ENCODE measurements around the gene EIF3D. TPM values are rescaled to one million over a fixed set of nuclear protein-coding genes. Genes with fewer than 3 reads are reported as not detected.
"Not testable (repeated sequence)": the region's sequence is repeated elsewhere in the genome, so short reads cannot be mapped to it uniquely, and the experiment has no call there.

EIF3D gene
- total RNA-seq, 1 donor = 336 TPM

DNA sequence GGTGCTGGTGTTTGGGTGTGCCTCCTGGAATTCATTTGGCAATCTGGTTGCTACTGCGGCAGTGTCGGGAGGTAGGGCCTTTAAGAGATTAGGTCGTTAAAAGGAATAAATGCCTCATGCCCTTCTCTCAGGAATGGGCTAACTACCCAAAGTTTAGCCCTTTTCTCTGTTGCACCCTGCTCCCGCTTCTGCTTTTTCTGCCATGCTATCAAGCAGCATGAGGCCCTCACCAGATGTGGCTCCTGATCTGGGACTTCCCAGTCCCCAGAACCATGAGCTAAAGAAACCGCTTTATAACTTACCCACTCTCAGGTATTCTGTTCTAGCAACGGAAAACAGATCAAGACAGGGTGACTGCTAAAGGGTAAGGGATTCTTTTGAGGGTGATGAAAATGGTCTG, 6.3 kb downstream of the EIF3D start:
- no peak for DNase-seq (ENCODE audit: low read depth)
- no peak overlapping the region for H3K4me3 ChIP-seq (ENCODE audit: low read depth, low read length)
- TF ChIP-seq CTCF (IDR thresholded peaks at IDR 0.05; ENCODE audit: insufficient read depth, low read length) = no peak

- TF ChIP-seq CTCF (IDR thresholded peaks at IDR 0.05; ENCODE audit: insufficient read depth, low read length) = no peak
- no peak for DNase-seq (ENCODE audit: low read depth)
These were observed 8.5 kb downstream of the EIF3D start for GRCh38 chr22:36520423-36520822.

DNA sequence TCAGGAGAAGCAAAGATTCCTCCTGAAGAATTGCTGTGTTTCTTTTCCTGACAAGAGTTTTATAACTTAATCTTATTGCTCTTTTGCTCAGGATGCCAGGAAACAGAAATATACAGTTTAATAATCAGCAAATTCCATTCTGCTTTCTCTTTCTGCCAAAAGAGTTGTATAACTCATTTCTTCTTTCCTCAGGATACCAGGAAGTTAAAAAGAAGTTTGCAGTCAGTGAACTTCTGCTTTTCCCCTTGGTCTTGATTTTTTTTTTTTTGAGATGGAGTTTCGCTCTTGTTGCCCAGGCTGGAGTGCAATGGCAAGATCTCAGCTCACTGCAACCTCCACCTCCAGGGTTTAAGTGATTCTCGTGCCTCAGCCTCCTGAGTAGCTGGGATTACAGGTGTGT, 9.1 kb downstream of the EIF3D start:
- not testable (repeated sequence) for DNase-seq (ENCODE audit: low read depth); H3K4me3 ChIP-seq (ENCODE audit: low read depth, low read length)

More at GRCh38 chr22:36520423-36520822, 8.5 kb downstream of the EIF3D start:
- no peak overlapping the region for H3K4me3 ChIP-seq (ENCODE audit: low read depth, low read length)

DNA sequence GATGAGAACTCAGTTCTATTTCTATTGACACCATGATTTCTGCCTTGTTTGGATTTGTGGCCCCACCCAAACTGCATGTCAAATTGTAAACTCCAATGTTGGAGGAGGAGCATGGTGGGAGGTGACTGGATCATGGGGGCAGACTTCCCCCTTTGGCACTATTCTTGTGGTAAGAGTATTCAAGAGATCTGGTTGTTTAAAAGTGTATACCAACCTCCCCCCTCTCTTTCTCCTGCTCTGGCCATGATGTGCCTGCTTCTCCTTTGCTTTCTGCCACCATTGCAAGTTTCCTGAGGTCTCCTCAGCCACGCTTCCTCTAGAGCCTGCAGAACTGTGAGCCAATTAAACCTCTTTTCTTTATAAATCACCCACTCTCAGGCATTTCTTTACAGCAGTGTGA, 14.2 kb downstream of the EIF3D start:
- DNase-seq (ENCODE audit: low read depth) = no peak
- no peak overlapping the region for H3K4me3 ChIP-seq (ENCODE audit: low read depth, low read length)
- no peak for TF ChIP-seq CTCF (IDR thresholded peaks at IDR 0.05; ENCODE audit: insufficient read depth, low read length)

GRCh38 chr22:36512991-36513390, 16.0 kb downstream of the EIF3D start:
- no peak for DNase-seq (ENCODE audit: low read depth)
- no peak for TF ChIP-seq CTCF (IDR thresholded peaks at IDR 0.05; ENCODE audit: insufficient read depth, low read length)
- H3K4me3 ChIP-seq (ENCODE audit: low read depth, low read length) = no peak overlapping the region

- H3K4me3 ChIP-seq (ENCODE audit: low read depth, low read length) = no peak overlapping the region
- DNase-seq (ENCODE audit: low read depth) = no peak
- TF ChIP-seq CTCF (IDR thresholded peaks at IDR 0.05; ENCODE audit: insufficient read depth, low read length) = no peak
These were observed 16.6 kb downstream of the EIF3D start for GRCh38 chr22:36512333-36512732.

DNA sequence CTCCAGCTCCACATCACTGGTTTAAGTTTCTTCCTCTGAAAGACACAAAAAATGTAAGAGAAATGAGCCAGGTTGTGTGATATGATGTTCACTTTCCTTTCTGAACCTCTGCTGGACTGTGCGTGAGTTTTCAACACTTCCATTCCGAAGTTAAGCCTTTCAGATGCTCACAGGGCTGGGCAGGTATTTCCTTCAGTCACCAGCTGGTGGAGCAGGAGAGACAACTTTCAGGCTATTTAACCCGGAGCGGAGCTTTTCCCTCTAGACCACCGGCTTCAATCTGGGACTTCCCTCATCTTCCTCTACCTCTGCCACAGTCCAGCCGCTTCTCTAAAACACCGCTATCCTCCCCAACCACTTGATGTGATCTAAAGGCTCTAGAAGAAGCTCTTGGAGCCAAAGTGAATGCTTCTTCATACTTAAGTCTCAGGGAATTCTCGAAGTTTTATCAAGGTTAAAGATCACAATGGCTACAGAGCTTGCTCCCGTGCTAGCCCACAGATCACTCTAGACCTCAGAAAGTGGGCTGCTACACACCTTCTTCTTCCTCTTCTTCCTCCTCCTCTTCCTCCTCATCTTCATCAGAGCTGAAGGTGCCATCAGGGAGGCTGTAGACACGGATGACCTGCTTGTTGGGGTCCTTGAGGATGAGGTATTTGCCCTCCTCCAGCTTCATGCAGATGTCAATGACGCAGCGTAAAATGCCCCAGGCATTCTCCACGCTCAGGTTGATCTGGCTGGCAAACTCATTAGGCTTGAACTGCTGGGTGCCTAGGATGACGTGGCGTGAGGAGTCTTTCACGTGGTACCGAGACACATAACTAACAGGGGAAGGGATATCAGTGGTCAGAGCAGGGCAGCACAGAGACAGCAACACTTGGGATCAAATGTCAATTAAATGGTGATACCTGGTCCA, 17.7 kb downstream of the EIF3D start:
- peak; percentile 63 for DNase-seq (ENCODE audit: low read depth)
- H3K4me3 ChIP-seq (ENCODE audit: low read depth, low read length) = no peak overlapping the region
- peak; percentile 80 for TF ChIP-seq CTCF (IDR thresholded peaks at IDR 0.05; ENCODE audit: insufficient read depth, low read length)

Measured in fibroblast of the aortic adventitia (primary cell).